GM12874 (cell line): ENCODE results near the gene CMTR1.

ENCODE experiments used
- CTCF ChIP-seq: IDR thresholded peaks from 2 replicates; pipeline ENCODE4 v1.5.1; 2011; ENCODE audit warnings: low read depth, mild to moderate bottlenecking, control low read depth, low read length, moderate library complexity; ENCODE audit not compliant: insufficient read depth

Gene CMTR1

GRCh38 chr6:37435816-37436215, 2.8 kb downstream of the CMTR1 start:
- no peak for TF ChIP-seq CTCF

DNA sequence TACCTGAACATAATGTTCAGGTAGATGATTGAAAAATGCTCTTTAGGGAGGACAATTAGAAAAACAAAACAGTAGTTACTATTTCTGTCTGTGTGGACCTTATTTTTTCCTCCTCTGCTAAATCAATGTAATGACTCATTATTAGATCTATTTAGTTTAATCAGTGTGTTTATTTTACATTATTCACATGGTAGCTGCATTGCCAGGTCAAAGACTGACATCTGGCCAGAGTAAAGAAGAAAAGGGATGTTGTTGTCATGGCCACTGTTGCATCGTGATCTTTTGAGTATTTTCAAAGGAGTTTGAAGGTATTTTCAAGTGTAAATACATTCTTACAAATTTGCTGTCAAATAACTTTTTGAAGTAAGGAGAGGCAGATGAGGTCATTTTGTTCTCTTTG, 5.9 kb downstream of the CMTR1 start:
- TF ChIP-seq CTCF, result no peak

GRCh38 chr6:37441651-37442050, 8.6 kb downstream of the CMTR1 start:
- no peak for TF ChIP-seq CTCF

DNA sequence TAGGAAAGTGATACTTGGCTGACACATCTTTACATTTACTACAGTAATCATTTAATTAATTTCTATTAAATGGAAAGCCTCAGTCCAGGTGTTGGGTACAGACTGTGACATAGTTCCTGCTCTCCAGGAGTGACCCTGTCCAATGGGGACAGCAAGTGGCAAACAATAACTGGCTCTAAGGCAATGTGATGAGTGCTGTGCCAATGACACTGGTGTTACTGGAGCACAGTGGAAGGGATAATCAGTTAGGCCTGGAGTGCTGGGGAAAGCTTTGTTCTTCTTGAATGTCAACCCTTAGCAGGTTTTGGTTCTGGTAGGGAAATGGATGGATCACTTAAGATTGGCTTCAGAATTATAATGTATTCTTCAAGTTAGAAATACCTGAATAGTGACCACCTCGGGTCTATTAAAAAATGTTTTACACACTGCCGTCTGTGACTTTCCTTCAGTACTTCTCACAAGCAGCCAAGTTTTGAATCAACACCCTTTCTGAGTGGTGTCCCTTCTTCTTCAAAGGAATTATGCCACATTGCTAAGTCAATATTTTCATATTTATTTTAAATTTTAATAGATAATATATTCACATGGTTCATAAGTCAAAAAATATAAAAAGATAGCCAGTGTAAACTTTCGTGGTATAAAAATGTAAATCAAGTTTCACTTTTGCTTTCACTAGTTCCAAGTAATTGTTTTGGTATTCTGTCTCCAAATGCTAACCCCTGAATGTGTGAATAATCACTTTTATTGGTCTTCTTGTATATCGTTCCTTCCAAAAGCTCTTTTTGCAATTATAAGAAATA, 9.6 kb downstream of the CMTR1 start:
- TF ChIP-seq CTCF, result no peak

DNA sequence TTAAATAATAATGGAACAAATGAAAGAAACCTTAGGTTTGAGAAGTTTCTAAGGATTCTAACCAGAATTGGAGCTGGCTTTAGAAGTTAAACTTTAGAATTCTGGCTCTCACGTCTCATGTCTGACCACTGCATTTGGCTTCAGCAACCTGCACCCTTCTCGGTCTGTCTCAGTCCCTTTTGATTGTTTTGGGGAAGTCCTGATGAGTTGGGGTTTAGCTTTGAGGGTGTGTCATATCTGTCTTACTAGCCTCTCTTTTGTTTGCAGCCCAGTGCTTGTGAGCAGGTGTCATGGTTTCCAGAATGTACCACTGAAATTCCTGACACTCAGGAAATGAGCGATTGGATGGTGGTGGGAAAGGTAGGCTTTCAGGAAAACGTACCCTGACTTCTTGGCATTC, 17.0 kb downstream of the CMTR1 start:
- TF ChIP-seq CTCF, result no peak

GRCh38 chr6:37451441-37452193, 18.6 kb downstream of the CMTR1 start:
- no peak for TF ChIP-seq CTCF

DNA sequence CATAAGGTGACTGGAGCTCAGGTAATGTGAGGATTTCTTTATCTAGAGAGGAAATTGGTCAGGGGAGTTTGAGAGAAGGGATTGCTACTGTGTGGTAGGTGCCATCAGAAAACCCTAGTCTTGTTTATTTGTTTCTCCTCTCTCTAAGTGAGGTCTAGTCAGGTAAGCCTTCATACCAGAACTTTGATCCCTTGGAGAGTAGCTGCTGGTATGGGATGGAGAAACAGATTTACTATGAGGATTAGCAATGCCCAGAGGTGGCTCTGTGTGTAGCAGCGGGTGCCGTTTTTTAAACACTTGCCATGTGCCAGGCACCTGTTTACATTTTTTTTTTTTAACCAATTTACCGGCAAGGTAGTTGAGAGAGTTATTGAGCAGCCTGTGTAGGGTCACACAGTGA, 19.5 kb downstream of the CMTR1 start:
- no peak for TF ChIP-seq CTCF
